B cell (primary cell): ENCODE measurements around the gene NBDY. TPM values are rescaled to one million over a fixed set of nuclear protein-coding genes. Genes with fewer than 3 reads are reported as not detected.

ENCODE experiments used
- ATAC-seq: fragments of 200-7000 bp; cut with Tn5 transposase; one replicate; pipeline ENCODE4 v1.10.0; 2021; ENCODE audit warnings: low read depth, mild to moderate bottlenecking, moderate number of reproducible peaks, moderate library complexity
- CTCF ChIA-PET: fragments of 350-600 bp; sonication (Branson Sonifier 250); formaldehyde crosslinking; loops from one replicate; lab custom pipeline; 2021; ENCODE audit warnings: antibody characterized with exemption, inconsistent platforms; lab: Charles Lee
- POLR2A ChIA-PET: fragments of 350-600 bp; sonication (Branson Sonifier 250); formaldehyde crosslinking; loops from one replicate; lab custom pipeline; 2021; ENCODE audit warnings: antibody characterized with exemption; lab: Charles Lee
- DNase-seq: peaks from one replicate; pipeline ENCODE4 v3.0.0; 2013
- H2AFZ ChIP-seq: 2 replicates; pipeline ENCODE4 v1.6.1; 2012; ENCODE audit warnings: mild to moderate bottlenecking, low read depth, low read length; ENCODE audit not compliant: insufficient read depth, poor library complexity, severe bottlenecking
- H3K27ac ChIP-seq, 2 donors: 1 replicate in 1 of 2; 2 replicates in 1 of 2; pipeline ENCODE4 v1.5.1; 2012 to 2013; ENCODE audit warnings: low read length in 2 of 2, mild to moderate bottlenecking in 2 of 2, moderate library complexity in 1 of 2
- H3K27me3 ChIP-seq, 4 experiments: fragments of 200-600 bp in 1 of 4; sonication (generic) in 1 of 4; replicated peaks in 1 of 4; 1 replicate in 2 of 4; 2 replicates in 2 of 4; pipeline versions ENCODE4 v1.6.1 to v1.7.0; 2013 to 2016; ENCODE audit warnings: low read length in 3 of 4, mild to moderate bottlenecking in 2 of 4, mixed read lengths in 1 of 4, moderate library complexity in 1 of 4; ENCODE audit not compliant: insufficient read depth in 4 of 4, control insufficient read depth in 3 of 4; ENCODE audit errors: control extremely low read depth in 1 of 4
- H3K36me3 ChIP-seq, 2 experiments: replicated peaks in 1 of 2; 1 replicate in 1 of 2; 2 replicates in 1 of 2; pipeline versions ENCODE4 v1.6.1 to v1.7.1; 2013; ENCODE audit warnings: low read length in 1 of 2; ENCODE audit not compliant: insufficient read depth in 2 of 2, control insufficient read depth in 1 of 2; ENCODE audit errors: control extremely low read depth in 1 of 2, extremely low read depth in 1 of 2
- H3K4me1 ChIP-seq, 2 donors: fragments of 200-600 bp in 1 of 2; sonication (generic) in 1 of 2; 1 replicate in 1 of 2; 2 replicates in 1 of 2; pipeline versions ENCODE4 v1.5.1 to v1.6.1; 2013 to 2017; ENCODE audit warnings: low read length in 2 of 2; ENCODE audit not compliant: control insufficient read depth in 2 of 2, insufficient read depth in 2 of 2
- H3K4me2 ChIP-seq: replicated peaks from 2 replicates; pipeline ENCODE3; 2012; ENCODE audit warnings: mild to moderate bottlenecking, low read depth, low read length; ENCODE audit not compliant: poor library complexity, severe bottlenecking
- H3K4me3 ChIP-seq, 5 experiments: fragments of 200-600 bp in 1 of 5; sonication (generic) in 1 of 5; 1 replicate in 3 of 5; 2 replicates in 2 of 5; pipeline versions ENCODE4 v1.5.1 to v1.7.0; 2011 to 2016; ENCODE audit warnings: low read length in 4 of 5, mild to moderate bottlenecking in 4 of 5, low read depth in 2 of 5, control low read depth in 1 of 5, moderate library complexity in 1 of 5; ENCODE audit not compliant: insufficient read depth in 1 of 5; ENCODE audit errors: control extremely low read depth in 1 of 5, extremely low read depth in 1 of 5
- H3K79me2 ChIP-seq: fragments of 200-600 bp; sonication (generic); one replicate; pipeline ENCODE4 v1.6.0; 2016; ENCODE audit warnings: low read length; ENCODE audit not compliant: control insufficient read depth, insufficient read depth
- H3K9ac ChIP-seq: fragments of 200-600 bp; sonication (generic); 2 replicates; pipeline ENCODE4 v1.6.1; 2017; ENCODE audit warnings: mild to moderate bottlenecking, low read length, moderate library complexity
- H3K9me3 ChIP-seq, 3 donors: one replicate each; pipeline versions ENCODE4 v1.6.1 to v1.7.1; 2013; ENCODE audit warnings: low read length in 2 of 3; ENCODE audit not compliant: control insufficient read depth in 2 of 3, insufficient read depth in 1 of 3; ENCODE audit errors: control extremely low read depth in 1 of 3
- H4K20me1 ChIP-seq: 2 replicates; pipeline ENCODE4 v1.6.0; 2012; ENCODE audit warnings: mild to moderate bottlenecking, low read length; ENCODE audit not compliant: insufficient read depth, control insufficient read depth, poor library complexity, severe bottlenecking
- H3K27ac Mint-ChIP-seq: one replicate; pipeline ENCODE4 v1.8.0; 2021; ENCODE audit warnings: mixed read lengths
- H3K27me3 Mint-ChIP-seq: one replicate; pipeline ENCODE4 v1.8.0; 2021; ENCODE audit warnings: mixed read lengths
- H3K4me1 Mint-ChIP-seq: one replicate; pipeline ENCODE4 v1.8.0; 2021; ENCODE audit warnings: mixed read lengths
- H3K4me3 Mint-ChIP-seq: one replicate; pipeline ENCODE4 v1.8.0; 2021; ENCODE audit warnings: mixed read lengths
- H3K9me3 Mint-ChIP-seq: one replicate; pipeline ENCODE4 v1.8.0; 2022; ENCODE audit warnings: mixed read lengths; ENCODE audit not compliant: insufficient read depth
- CTCF ChIP-seq: fragments of 200-600 bp; IDR thresholded peaks from one replicate; pipeline ENCODE4 v1.8.0; 2022; ENCODE audit warnings: antibody characterized with exemption, mild to moderate bottlenecking
- EZH2 ChIP-seq: IDR thresholded peaks from 2 replicates; pipeline ENCODE4 v1.6.1; 2012; ENCODE audit warnings: borderline replicate concordance, low read depth, mild to moderate bottlenecking, moderate library complexity, low read length; ENCODE audit not compliant: insufficient read depth, poor library complexity, severe bottlenecking
- WGBS: methylation state at CpG from one replicate; pipeline ENCODE4 v1.1.5; 2013; ENCODE audit warnings: missing lambda C conversion rate; ENCODE audit not compliant: insufficient coverage; 5-methylcytosine and 5-hydroxymethylcytosine counted together
- intact Hi-C: fragments of 100-400 bp; cut with micrococcal nuclease; formaldehyde crosslinking; loops from one replicate; pipeline ENCODE4 v1.10.0; 2022
- polyA plus RNA-seq: library from polyadenylated mRNA; depleted of rRNA; stranded (reverse); fragments of >200 nt; gene quantifications from 2 replicates; pipeline ENCODE4 v1.2.3, GENCODE V29; 2012
- total RNA-seq, 2 donors: library from RNA; stranded (reverse); fragments of 120-200 nt in 1 of 2; gene quantifications; 1 replicate in 1 of 2; 2 replicates in 1 of 2; pipeline versions ENCODE4 v1.2.3 to v1.2.4, GENCODE V29; 2013 to 2022

The NBDY gene
- total and polyA plus RNA-seq, 2 donors (not counting 1 experiment from before 2014, with no cell fraction given) = 26.7 to 36.5 TPM

DNA sequence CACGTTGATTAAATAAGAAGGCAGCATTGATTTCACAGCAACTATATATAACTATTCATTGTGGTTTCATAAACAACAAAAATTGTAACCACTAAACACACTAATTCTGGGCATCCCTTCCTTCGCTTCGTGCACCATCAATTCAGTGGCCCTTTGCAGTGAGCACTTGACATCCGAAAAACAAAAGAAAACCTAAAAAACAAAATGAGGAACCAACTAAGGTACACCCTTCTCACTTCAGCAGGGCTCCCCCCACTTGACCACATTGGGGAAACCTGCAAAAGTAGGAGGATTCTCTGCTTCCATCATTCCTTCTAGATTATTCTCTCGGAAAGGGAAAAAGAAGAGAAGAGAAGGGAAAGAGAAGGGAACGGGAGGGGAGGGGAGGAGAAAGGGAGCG is 28.3 kb downstream of the NBDY start:
- Mint-ChIP-seq H3K4me3 (peak overlapping the region; percentile 10), H3K27ac (peak overlapping the region; percentile 46), H3K9me3 (no peaks in the 10 kb centered on the region), H3K27me3 (no peaks in the 10 kb centered on the region), H3K4me1 (peaks cover 27% of the 10 kb centered on the region)
- ChIA-PET CTCF (no interaction called here), POLR2A (no interaction called here)
- no peaks in the 10 kb centered on the region for H4K20me1 ChIP-seq
- no peak overlapping the region for H3K4me3 ChIP-seq
- peaks cover 0 to 3% of the 10 kb centered on the region in 2 experiments for H3K36me3 ChIP-seq
- ATAC-seq (peak; percentile 47), DNase-seq (no peak)
- no peak overlapping the region for H3K27ac ChIP-seq
- peaks cover 18 to 21% of the 10 kb centered on the region in 2 donors for H3K4me1 ChIP-seq
- intact Hi-C loops = no loop called here
- peaks cover 10% of the 10 kb centered on the region for H3K79me2 ChIP-seq
- no peak overlapping the region for H2AFZ ChIP-seq
- peak overlapping the region; percentile 54 for H3K4me2 ChIP-seq
- peak overlapping the region; percentile 28 for H3K9ac ChIP-seq
- H3K27me3 ChIP-seq = no peaks in the 10 kb centered on the region
- no peak for TF ChIP-seq EZH2
- no peak for TF ChIP-seq CTCF
- WGBS = no CpG with 5 or more reads among the region's 7 CpGs
- H3K9me3 ChIP-seq = no peaks in the 10 kb centered on the region

DNA sequence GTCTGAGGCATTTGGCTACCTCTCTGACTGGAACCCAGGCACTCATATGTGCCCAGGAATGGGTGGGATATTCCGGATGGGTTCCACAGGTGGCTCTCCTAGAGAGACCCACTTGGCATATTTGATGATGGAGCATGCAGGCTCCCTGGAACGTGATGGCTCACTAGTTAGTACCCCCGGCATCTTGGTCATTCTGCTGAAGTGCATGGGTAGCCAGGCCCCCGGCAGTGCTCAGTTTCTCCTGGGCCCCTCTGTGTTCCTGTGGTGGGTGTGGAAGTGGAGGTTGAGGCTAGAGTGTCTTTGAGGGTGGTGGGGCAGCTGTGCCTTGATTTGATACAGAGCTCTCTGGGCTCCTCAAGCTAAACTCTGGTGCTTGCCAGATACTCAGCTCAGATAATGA is 29.4 kb downstream of the NBDY start:
- no peak overlapping the region for H3K4me3 ChIP-seq
- peaks cover 10% of the 10 kb centered on the region for H3K79me2 ChIP-seq
- no peaks in the 10 kb centered on the region for H4K20me1 ChIP-seq
- 100% methylated on average over 1 of the region's 4 CpGs for WGBS
- Mint-ChIP-seq H3K9me3 (no peaks in the 10 kb centered on the region), H3K27me3 (no peaks in the 10 kb centered on the region), H3K27ac (no peak overlapping the region), H3K4me1 (peaks cover 38% of the 10 kb centered on the region), H3K4me3 (no peak overlapping the region)
- H3K9ac ChIP-seq = no peak overlapping the region
- CTCF ChIA-PET = no interaction called here
- peaks cover 29 to 33% of the 10 kb centered on the region in 2 donors for H3K4me1 ChIP-seq
- no peak overlapping the region for H2AFZ ChIP-seq
- H3K36me3 ChIP-seq = peaks cover 0 to 3% of the 10 kb centered on the region in 2 experiments
- no peaks in the 10 kb centered on the region for H3K9me3 ChIP-seq
- no peak overlapping the region for H3K27ac ChIP-seq
- ATAC-seq (no peak), DNase-seq (no peak)
- no peak overlapping the region for H3K4me2 ChIP-seq
- no peaks in the 10 kb centered on the region for H3K27me3 ChIP-seq
- intact Hi-C loops = no loop called here
- TF ChIP-seq CTCF (no peak), EZH2 (no peak)
- POLR2A ChIA-PET = no interaction called here
